ENCODE results near the gene MALRD1.

The MALRD1 gene
- long read RNA-seq, donor 1, partial matches to known transcripts = 0 of 1 reads
- long read RNA-seq, donor 1, other reads (novel, unspliced or antisense) = 0 of 1 reads
- long read RNA-seq, donor 2 = 0 reads
- long read RNA-seq, donor 3 = 0 reads
- long read RNA-seq, donor 4, partial matches to known transcripts = 0 of 1 reads
- long read RNA-seq, donor 4, other reads (novel, unspliced or antisense) = 0 of 1 reads
- long read RNA-seq, donor 5, partial matches to known transcripts = 0 of 1 reads
- long read RNA-seq, donor 5, other reads (novel, unspliced or antisense) = 0 of 1 reads
- long read RNA-seq, donor 6 = 0 reads
- long read RNA-seq, donor 7 = 0 reads
- long read RNA-seq, donor 8 = 0 reads

- DNase-seq = no peak
Measured at GRCh38 chr10:19048489-19048888, at the start of gene MALRD1. TSS of gene MALRD1 (plus strand) at chr10:19048801. CDS start at chr10:19048939, 138 bp downstream.

GRCh38 chr10:19003341-19003740 is 45.3 kb upstream of the MALRD1 start:
- DNase-seq = no peak

GRCh38 chr10:19012111-19012510 is 36.5 kb upstream of the MALRD1 start:
- DNase-seq = no peak

- no peak for DNase-seq
Measured at GRCh38 chr10:19014034-19014433, 34.6 kb upstream of the MALRD1 start.

GRCh38 chr10:19014498-19014897 is 34.1 kb upstream of the MALRD1 start:
- DNase-seq = no peak

- DNase-seq = no peak
Measured at GRCh38 chr10:19017116-19017890, 31.3 kb upstream of the MALRD1 start.

- DNase-seq = no peak
Measured at GRCh38 chr10:19021162-19021561, 27.4 kb upstream of the MALRD1 start.

- DNase-seq = no peak
Measured at GRCh38 chr10:19024611-19025010, 24.0 kb upstream of the MALRD1 start.

- DNase-seq = no peak
Measured at GRCh38 chr10:19031763-19032162, 16.8 kb upstream of the MALRD1 start.

- no peak for DNase-seq
Measured at GRCh38 chr10:19033741-19034140, 14.9 kb upstream of the MALRD1 start.

- DNase-seq = no peak
Measured at GRCh38 chr10:19041171-19041570, 7.4 kb upstream of the MALRD1 start.

- no peak for DNase-seq
Measured at GRCh38 chr10:19043431-19043830, 5.2 kb upstream of the MALRD1 start.

- no peak for DNase-seq
Measured at GRCh38 chr10:19046679-19047078, 1.9 kb upstream of the MALRD1 start.

- DNase-seq = no peak
Measured at GRCh38 chr10:19048891-19049290, 290 bp downstream of the MALRD1 start.

GRCh38 chr10:19049567-19049966 is 966 bp downstream of the MALRD1 start:
- no peak for DNase-seq

- no peak for DNase-seq
Measured at GRCh38 chr10:19054289-19054835, 5.8 kb downstream of the MALRD1 start.

- DNase-seq = no peak
Measured at GRCh38 chr10:19058046-19058445, 9.4 kb downstream of the MALRD1 start.

GRCh38 chr10:19063986-19064385 is 15.4 kb downstream of the MALRD1 start:
- no peak for DNase-seq

GRCh38 chr10:19071946-19072345 is 23.3 kb downstream of the MALRD1 start:
- no peak for DNase-seq

- DNase-seq = no peak
Measured at GRCh38 chr10:19077276-19077675, 28.7 kb downstream of the MALRD1 start.

GRCh38 chr10:19096501-19097073 is 48.0 kb downstream of the MALRD1 start:
- no peak for DNase-seq

GRCh38 chr10:19097151-19097550 is 48.5 kb downstream of the MALRD1 start:
- DNase-seq = no peak

- DNase-seq = no peak
Measured at GRCh38 chr10:19098803-19099202, 50.2 kb downstream of the MALRD1 start.
